Erythroblast (primary cell): ENCODE results near the gene GNAL.

Experiments
- GATA1 ChIP-seq: IDR thresholded peaks from 2 replicates; pipeline ENCODE4 v1.6.1; 2011; ENCODE audit warnings: low read depth, mild to moderate bottlenecking, control low read depth, low read length, moderate library complexity
- POLR2A ChIP-seq: IDR thresholded peaks from 2 replicates; pipeline ENCODE4 v1.6.1; 2011; ENCODE audit warnings: mild to moderate bottlenecking, low read length

DNA sequence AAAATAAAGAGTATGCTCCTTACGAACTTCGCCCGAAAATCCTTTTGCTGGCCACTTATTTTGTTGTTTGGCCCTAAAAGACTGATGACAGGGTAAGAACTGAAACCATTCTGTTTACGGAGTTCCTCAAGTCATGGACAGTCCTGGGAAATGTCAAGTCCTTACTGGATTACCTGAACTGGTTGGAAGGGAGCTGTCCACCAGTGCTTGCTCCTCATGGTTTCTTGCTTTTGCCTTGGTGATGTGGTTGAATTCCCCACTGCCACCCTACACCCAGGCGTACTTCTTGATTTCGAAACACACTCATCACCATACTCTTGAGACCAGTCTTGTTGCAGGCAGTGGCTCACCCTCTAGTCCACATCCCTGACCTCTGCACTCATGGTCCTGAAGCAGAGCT is 113.1 kb downstream of the GNAL start:
- TF ChIP-seq POLR2A (no peak), GATA1 (no peak)
